Measurements from ENCODE around the gene WDFY1. TPM values are rescaled to one million over a fixed set of nuclear protein-coding genes. Genes with fewer than 3 reads are reported as not detected.

Gene WDFY1
- total RNA-seq, 1 experiment from 2014 or later, result 44.7 TPM

GRCh38 chr2:223980803-223981202 is 35.7 kb upstream of the WDFY1 start:
- TF ChIP-seq CTCF (IDR thresholded peaks at IDR 0.05 in 2 of 3, conservative IDR thresholded peaks at IDR 0.05 in 1 of 3; ENCODE audit: borderline replicate concordance in 1 of 3, insufficient read depth in 1 of 3, low read depth in 2 of 3, low read length in 2 of 3), result no peak
- TF ChIP-seq REST (IDR thresholded peaks at IDR 0.05; ENCODE audit: low read depth), result no peak
- no peak for TF ChIP-seq ELF1 (IDR thresholded peaks at IDR 0.05; ENCODE audit: borderline replicate concordance, low read depth)
- TF ChIP-seq SIN3A (IDR thresholded peaks at IDR 0.05; ENCODE audit: low read depth), result no peak
- TF ChIP-seq ATF3 (IDR thresholded peaks at IDR 0.05), result no peak
- no peak for TF ChIP-seq TCF7L2 (IDR thresholded peaks at IDR 0.05; ENCODE audit: borderline replicate concordance, extremely low read depth, insufficient read depth, insufficient read length)
- no peak for TF ChIP-seq YY1 (IDR thresholded peaks at IDR 0.05; ENCODE audit: extremely low read depth, insufficient replicate concordance, low read depth, low read length)
- no peak for TF ChIP-seq RAD21 (IDR thresholded peaks at IDR 0.05; ENCODE audit: low read depth)
- TF ChIP-seq CEBPB (IDR thresholded peaks at IDR 0.05; ENCODE audit: low read depth), result no peak
- TF ChIP-seq MAX (IDR thresholded peaks at IDR 0.05), result no peak
- no peak for TF ChIP-seq POLR2AphosphoS5 (IDR thresholded peaks at IDR 0.05; ENCODE audit: low read depth, low read length)
- no peak for TF ChIP-seq POLR2A (IDR thresholded peaks at IDR 0.05; ENCODE audit: borderline replicate concordance, extremely low read depth, insufficient read depth, insufficient read length)
- no peak for TF ChIP-seq SRF (IDR thresholded peaks at IDR 0.05; ENCODE audit: low read depth)
- TF ChIP-seq ZBTB33 (IDR thresholded peaks at IDR 0.05; ENCODE audit: extremely low read depth, insufficient replicate concordance, low read length), result no peak
- TF ChIP-seq EZH2phosphoT487 (IDR thresholded peaks at IDR 0.05; ENCODE audit: borderline replicate concordance), result no peak
- no peak for TF ChIP-seq JUND (IDR thresholded peaks at IDR 0.05)
- TF ChIP-seq EZH2 (IDR thresholded peaks at IDR 0.05), result no peak
- ChIA-PET RAD21 (ENCODE audit: low non-redundant PET in 1 of 2, low total read pairs in 2 of 2, uncharacterized antibody in 2 of 2, unreplicated experiment in 2 of 2) (no interaction called here), POLR2A (no interaction called here), CTCF (interaction anchor here (0.9 to 1.2 kb wide), 2 partner anchors 10 to 304 kb away, joined by 3 to 4 read pairs; no protein-coding TSS in a partner anchor)
- no peak overlapping the region for H3K9ac ChIP-seq (ENCODE audit: low read length)
- H3K27me3 ChIP-seq (ENCODE audit: insufficient read depth, low read length), result no peaks in the 10 kb centered on the region
- H3K9me2 ChIP-seq (ENCODE audit: insufficient read depth), result no peaks in the 10 kb centered on the region
- H4K20me1 ChIP-seq (ENCODE audit: insufficient read depth), result no peaks in the 10 kb centered on the region
- H3K27ac ChIP-seq (ENCODE audit: low read depth, low read length), result no peak overlapping the region
- no TSS peak for BruUV-seq (replicated peaks)
- no peak for ATAC-seq
- peaks cover 0 to 2% of the 10 kb centered on the region in 2 experiments; a peak in 1 of 4 replicates for H3K36me3 ChIP-seq (ENCODE audit: control insufficient read depth in 1 of 2, insufficient read depth in 2 of 2, low read length in 2 of 2)
- DNase-seq (ENCODE audit: low read depth, low spot score), result no peak
- H3K9me3 ChIP-seq (ENCODE audit: control insufficient read depth in 1 of 2, insufficient read depth in 1 of 2, low read depth in 1 of 2, low read length in 2 of 2), result no peaks in the 10 kb centered on the region
- no peaks in the 10 kb centered on the region for H3K79me2 ChIP-seq (ENCODE audit: insufficient read depth, low read length)
- no peak overlapping the region for H3K4me2 ChIP-seq (ENCODE audit: low read length)
- no peaks in the 10 kb centered on the region for H3K4me1 ChIP-seq (ENCODE audit: control insufficient read depth in 1 of 2, insufficient read depth in 2 of 2, low read length in 2 of 2)
- H2AFZ ChIP-seq (ENCODE audit: low read depth, low read length, poor library complexity, severe bottlenecking), result no peak overlapping the region
- H3K4me3 ChIP-seq (replicated peaks in 1 of 2; ENCODE audit: low read depth in 1 of 2, low read length in 2 of 2), result no peak overlapping the region
- intact Hi-C loops (cut with micrococcal nuclease), result no loop called here

Data from HCT116 (cell line).